ENCODE data around the gene USP24.

DNA sequence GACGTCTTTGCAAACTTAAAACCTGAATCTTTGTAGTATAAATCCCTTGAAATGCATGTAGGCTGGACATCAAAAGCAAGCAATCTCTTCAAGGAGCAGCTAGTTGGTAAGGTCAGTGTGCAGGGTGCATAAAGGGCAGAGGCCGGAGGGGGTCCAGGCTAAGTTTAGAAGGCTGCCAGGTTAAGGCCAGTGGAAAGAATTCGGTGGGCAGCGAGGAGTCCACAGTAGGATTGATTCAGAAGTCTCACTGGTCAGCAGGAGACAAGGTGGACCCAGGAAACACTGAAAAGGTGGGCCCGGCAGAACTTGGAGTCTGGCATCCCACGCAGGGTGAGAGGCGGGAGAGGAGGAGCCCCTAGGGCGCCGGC is 176.2 kb downstream of the USP24 start:
- TF ChIP-seq, protein P1, sequence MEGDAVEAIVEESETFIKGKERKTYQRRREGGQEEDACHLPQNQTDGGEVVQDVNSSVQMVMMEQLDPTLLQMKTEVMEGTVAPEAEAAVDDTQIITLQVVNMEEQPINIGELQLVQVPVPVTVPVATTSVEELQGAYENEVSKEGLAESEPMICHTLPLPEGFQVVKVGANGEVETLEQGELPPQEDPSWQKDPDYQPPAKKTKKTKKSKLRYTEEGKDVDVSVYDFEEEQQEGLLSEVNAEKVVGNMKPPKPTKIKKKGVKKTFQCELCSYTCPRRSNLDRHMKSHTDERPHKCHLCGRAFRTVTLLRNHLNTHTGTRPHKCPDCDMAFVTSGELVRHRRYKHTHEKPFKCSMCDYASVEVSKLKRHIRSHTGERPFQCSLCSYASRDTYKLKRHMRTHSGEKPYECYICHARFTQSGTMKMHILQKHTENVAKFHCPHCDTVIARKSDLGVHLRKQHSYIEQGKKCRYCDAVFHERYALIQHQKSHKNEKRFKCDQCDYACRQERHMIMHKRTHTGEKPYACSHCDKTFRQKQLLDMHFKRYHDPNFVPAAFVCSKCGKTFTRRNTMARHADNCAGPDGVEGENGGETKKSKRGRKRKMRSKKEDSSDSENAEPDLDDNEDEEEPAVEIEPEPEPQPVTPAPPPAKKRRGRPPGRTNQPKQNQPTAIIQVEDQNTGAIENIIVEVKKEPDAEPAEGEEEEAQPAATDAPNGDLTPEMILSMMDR (IDR thresholded peaks at IDR 0.05): no peak
- TF ChIP-seq EZH2 (IDR thresholded peaks at IDR 0.05): no peak
